ENCODE results near the gene SWT1.
"Not testable (repeated sequence)": the region's sequence is repeated elsewhere in the genome, so short reads cannot be mapped to it uniquely, and the experiment has no call there.

The SWT1 gene

GRCh38 chr1:185252404-185252803, 95.4 kb downstream of the SWT1 start:
- not testable (repeated sequence) for DNase-seq

GRCh38 chr1:185255595-185255994, 98.6 kb downstream of the SWT1 start:
- not testable (repeated sequence) for DNase-seq

- DNase-seq = not testable (repeated sequence)
These were observed 100.4 kb downstream of the SWT1 start for GRCh38 chr1:185257116-185257949.

- DNase-seq = no peak
These were observed 100.9 kb downstream of the SWT1 start for GRCh38 chr1:185257950-185258208.

GRCh38 chr1:185258676-185259075, 101.7 kb downstream of the SWT1 start:
- no peak for DNase-seq

GRCh38 chr1:185260611-185261010, 103.6 kb downstream of the SWT1 start:
- no peak for DNase-seq

GRCh38 chr1:185262151-185262550, 105.2 kb downstream of the SWT1 start:
- DNase-seq = no peak

- no peak for DNase-seq
These were observed 106.3 kb downstream of the SWT1 start for GRCh38 chr1:185263292-185263691.

- peak; percentile 35 for DNase-seq
These were observed 106.8 kb downstream of the SWT1 start for GRCh38 chr1:185263780-185264179.

- DNase-seq = no peak
These were observed 108.3 kb downstream of the SWT1 start for GRCh38 chr1:185265314-185265713.

GRCh38 chr1:185267301-185267700, 110.3 kb downstream of the SWT1 start:
- DNase-seq = no peak

- DNase-seq = no peak
These were observed 110.7 kb downstream of the SWT1 start for GRCh38 chr1:185267701-185268100.

- DNase-seq = no peak
These were observed 111.4 kb downstream of the SWT1 start for GRCh38 chr1:185268352-185268751.

- no peak for DNase-seq
These were observed 115.0 kb downstream of the SWT1 start for GRCh38 chr1:185271921-185272320.

GRCh38 chr1:185279571-185279970, 122.6 kb downstream of the SWT1 start:
- no peak for DNase-seq

GRCh38 chr1:185280589-185280988, 123.6 kb downstream of the SWT1 start:
- DNase-seq = no peak

GRCh38 chr1:185281245-185281644, 124.3 kb downstream of the SWT1 start:
- no peak for DNase-seq

- peak; percentile 79 for DNase-seq
These were observed 127.1 kb downstream of the SWT1 start for GRCh38 chr1:185284116-185284515.

- DNase-seq = peak; percentile 97
These were observed 127.7 kb downstream of the SWT1 start for GRCh38 chr1:185284533-185285276.

GRCh38 chr1:185287451-185287850, 130.5 kb downstream of the SWT1 start:
- DNase-seq = no peak

- peak; percentile 21 for DNase-seq
These were observed 131.5 kb downstream of the SWT1 start for GRCh38 chr1:185288435-185288834.

GRCh38 chr1:185289880-185290279, 132.9 kb downstream of the SWT1 start:
- no peak for DNase-seq

- peak; percentile 32 for DNase-seq
These were observed 134.2 kb downstream of the SWT1 start for GRCh38 chr1:185291159-185291558.

- peak; percentile 92 for DNase-seq
These were observed 134.7 kb downstream of the SWT1 start for GRCh38 chr1:185291652-185292051.

Data from hematopoietic multipotent progenitor cell treated with erythropoietin and hydrocortisone succinate and interleukin-3 and kit ligand, for 6 days (in vitro differentiated cells).